ENCODE results near the gene USP47. TPM values are rescaled to one million over a fixed set of nuclear protein-coding genes. Genes with fewer than 3 reads are reported as not detected.

The USP47 gene
- total and polyA plus RNA-seq, 9 of the 15 experiments (the other 6 are each of a cell fraction or from before 2014, with no cell fraction given), result 13.1 to 63.6 (median 34.7) TPM

DNA sequence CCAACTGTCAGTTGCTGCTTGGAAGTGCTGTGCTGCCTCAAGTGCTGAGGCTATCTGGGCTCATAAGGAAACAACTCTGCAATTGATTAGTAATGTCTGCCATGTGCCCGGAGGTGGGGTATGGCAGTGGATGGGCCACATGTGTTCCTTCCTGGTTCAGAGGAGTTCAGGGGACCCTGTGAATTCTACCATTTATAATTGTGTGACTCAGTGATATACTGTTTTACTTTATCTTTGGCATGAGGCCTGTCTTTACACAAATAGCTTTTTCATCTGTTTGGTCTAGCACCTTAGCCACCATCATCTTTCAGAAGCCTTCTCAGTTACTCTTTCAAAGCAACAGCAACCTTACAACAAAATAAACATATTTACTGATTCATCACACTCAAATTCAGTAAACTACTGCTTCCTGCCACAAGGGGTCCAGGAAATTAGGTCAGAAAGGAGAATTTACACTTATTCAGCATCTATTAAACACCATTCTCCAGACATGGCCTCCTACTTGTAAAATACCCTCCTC, 145.8 kb downstream of the USP47 start:
- no peak overlapping the region for H3K27ac ChIP-seq (ENCODE audit: extremely low read depth, low read depth, low read length)
- TF ChIP-seq, protein P1, sequence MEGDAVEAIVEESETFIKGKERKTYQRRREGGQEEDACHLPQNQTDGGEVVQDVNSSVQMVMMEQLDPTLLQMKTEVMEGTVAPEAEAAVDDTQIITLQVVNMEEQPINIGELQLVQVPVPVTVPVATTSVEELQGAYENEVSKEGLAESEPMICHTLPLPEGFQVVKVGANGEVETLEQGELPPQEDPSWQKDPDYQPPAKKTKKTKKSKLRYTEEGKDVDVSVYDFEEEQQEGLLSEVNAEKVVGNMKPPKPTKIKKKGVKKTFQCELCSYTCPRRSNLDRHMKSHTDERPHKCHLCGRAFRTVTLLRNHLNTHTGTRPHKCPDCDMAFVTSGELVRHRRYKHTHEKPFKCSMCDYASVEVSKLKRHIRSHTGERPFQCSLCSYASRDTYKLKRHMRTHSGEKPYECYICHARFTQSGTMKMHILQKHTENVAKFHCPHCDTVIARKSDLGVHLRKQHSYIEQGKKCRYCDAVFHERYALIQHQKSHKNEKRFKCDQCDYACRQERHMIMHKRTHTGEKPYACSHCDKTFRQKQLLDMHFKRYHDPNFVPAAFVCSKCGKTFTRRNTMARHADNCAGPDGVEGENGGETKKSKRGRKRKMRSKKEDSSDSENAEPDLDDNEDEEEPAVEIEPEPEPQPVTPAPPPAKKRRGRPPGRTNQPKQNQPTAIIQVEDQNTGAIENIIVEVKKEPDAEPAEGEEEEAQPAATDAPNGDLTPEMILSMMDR (IDR thresholded peaks at IDR 0.05 in 2 of 3, conservative IDR thresholded peaks at IDR 0.05 in 1 of 3; ENCODE audit: insufficient read depth in 2 of 3, low read depth in 1 of 3, low read length in 3 of 3), result peak; percentile 16 to 48 (median 35); a peak in 4 of 6 replicates
- TF ChIP-seq ZNF316 (IDR thresholded peaks at IDR 0.05), result peak; percentile 21; the same call in 1 of the 2 replicates
- TF ChIP-seq, protein P2, sequence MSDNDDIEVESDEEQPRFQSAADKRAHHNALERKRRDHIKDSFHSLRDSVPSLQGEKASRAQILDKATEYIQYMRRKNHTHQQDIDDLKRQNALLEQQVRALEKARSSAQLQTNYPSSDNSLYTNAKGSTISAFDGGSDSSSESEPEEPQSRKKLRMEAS (CRISPR knock-in tag; IDR thresholded peaks at IDR 0.05), result peak; percentile 52
- TF ChIP-seq ZNF23 (CRISPR knock-in tag; IDR thresholded peaks at IDR 0.05), result 0 out of 2 replicates have a peak, but pooled peaks have one; percentile 66
- TF ChIP-seq, protein P3, sequence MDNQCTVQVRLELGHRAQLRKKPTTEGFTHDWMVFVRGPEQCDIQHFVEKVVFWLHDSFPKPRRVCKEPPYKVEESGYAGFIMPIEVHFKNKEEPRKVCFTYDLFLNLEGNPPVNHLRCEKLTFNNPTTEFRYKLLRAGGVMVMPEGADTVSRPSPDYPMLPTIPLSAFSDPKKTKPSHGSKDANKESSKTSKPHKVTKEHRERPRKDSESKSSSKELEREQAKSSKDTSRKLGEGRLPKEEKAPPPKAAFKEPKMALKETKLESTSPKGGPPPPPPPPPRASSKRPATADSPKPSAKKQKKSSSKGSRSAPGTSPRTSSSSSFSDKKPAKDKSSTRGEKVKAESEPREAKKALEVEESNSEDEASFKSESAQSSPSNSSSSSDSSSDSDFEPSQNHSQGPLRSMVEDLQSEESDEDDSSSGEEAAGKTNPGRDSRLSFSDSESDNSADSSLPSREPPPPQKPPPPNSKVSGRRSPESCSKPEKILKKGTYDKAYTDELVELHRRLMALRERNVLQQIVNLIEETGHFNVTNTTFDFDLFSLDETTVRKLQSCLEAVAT (IDR thresholded peaks at IDR 0.05), result peak in 1 of 2 experiments; percentile 98; a peak in 2 of 4 replicates
- TF ChIP-seq ZBTB17 (CRISPR knock-in tag; IDR thresholded peaks at IDR 0.05), result peak; percentile 98
- no peak for TF ChIP-seq MBD2 (IDR thresholded peaks at IDR 0.05; ENCODE audit: borderline replicate concordance, low read depth)
- no peak for TF ChIP-seq ZNF76 (CRISPR knock-in tag; IDR thresholded peaks at IDR 0.05; ENCODE audit: borderline replicate concordance)
- TF ChIP-seq SETDB1 (IDR thresholded peaks at IDR 0.05; ENCODE audit: low read length), result no peak
- TF ChIP-seq, protein P4, sequence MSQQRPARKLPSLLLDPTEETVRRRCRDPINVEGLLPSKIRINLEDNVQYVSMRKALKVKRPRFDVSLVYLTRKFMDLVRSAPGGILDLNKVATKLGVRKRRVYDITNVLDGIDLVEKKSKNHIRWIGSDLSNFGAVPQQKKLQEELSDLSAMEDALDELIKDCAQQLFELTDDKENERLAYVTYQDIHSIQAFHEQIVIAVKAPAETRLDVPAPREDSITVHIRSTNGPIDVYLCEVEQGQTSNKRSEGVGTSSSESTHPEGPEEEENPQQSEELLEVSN (IDR thresholded peaks at IDR 0.05; ENCODE audit: borderline replicate concordance in 1 of 2, extremely low read depth in 1 of 2, insufficient read depth in 1 of 2, insufficient read length in 1 of 2, low read depth in 1 of 2, low read length in 1 of 2, poor library complexity in 1 of 2, severe bottlenecking in 1 of 2), result peak in 1 of 2 experiments; percentile 70
- TF ChIP-seq BCOR (IDR thresholded peaks at IDR 0.05), result 0 out of 2 replicates have a peak, but pooled peaks have one; percentile 9
- TF ChIP-seq ARID2 (IDR thresholded peaks at IDR 0.05), result no peak
- TF ChIP-seq, protein P5, sequence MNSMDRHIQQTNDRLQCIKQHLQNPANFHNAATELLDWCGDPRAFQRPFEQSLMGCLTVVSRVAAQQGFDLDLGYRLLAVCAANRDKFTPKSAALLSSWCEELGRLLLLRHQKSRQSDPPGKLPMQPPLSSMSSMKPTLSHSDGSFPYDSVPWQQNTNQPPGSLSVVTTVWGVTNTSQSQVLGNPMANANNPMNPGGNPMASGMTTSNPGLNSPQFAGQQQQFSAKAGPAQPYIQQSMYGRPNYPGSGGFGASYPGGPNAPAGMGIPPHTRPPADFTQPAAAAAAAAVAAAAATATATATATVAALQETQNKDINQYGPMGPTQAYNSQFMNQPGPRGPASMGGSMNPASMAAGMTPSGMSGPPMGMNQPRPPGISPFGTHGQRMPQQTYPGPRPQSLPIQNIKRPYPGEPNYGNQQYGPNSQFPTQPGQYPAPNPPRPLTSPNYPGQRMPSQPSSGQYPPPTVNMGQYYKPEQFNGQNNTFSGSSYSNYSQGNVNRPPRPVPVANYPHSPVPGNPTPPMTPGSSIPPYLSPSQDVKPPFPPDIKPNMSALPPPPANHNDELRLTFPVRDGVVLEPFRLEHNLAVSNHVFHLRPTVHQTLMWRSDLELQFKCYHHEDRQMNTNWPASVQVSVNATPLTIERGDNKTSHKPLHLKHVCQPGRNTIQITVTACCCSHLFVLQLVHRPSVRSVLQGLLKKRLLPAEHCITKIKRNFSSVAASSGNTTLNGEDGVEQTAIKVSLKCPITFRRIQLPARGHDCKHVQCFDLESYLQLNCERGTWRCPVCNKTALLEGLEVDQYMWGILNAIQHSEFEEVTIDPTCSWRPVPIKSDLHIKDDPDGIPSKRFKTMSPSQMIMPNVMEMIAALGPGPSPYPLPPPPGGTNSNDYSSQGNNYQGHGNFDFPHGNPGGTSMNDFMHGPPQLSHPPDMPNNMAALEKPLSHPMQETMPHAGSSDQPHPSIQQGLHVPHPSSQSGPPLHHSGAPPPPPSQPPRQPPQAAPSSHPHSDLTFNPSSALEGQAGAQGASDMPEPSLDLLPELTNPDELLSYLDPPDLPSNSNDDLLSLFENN (IDR thresholded peaks at IDR 0.05; ENCODE audit: low read depth in 2 of 2, low read length in 2 of 2), result peak in 1 of 2 experiments; percentile 79; a peak in 2 of 4 replicates

More for the DNA sequence above, 145.8 kb downstream of the USP47 start:
- FAIRE-seq, result no peak
- H3K9me1 ChIP-seq (ENCODE audit: control insufficient read depth, insufficient read depth, low read length), result no peaks in the 10 kb centered on the region
- ChIA-PET CTCF (ENCODE audit: low intra/inter-chr PET ratio) (no interaction called here), POLR2A (no interaction called here)
- no peaks in the 10 kb centered on the region for H3K79me2 ChIP-seq (ENCODE audit: control insufficient read depth, insufficient read depth, low read length)
- no peak overlapping the region; the same call in 1 of the 2 replicates for H3K4me2 ChIP-seq (ENCODE audit: insufficient read depth, low read length)
- WGBS (ENCODE audit: insufficient coverage, low coverage, missing lambda C conversion rate), result 0% methylated on average over 1 of the region's 1 CpG
- intact Hi-C loops (cut with micrococcal nuclease), result no loop called here
- H3K36me3 ChIP-seq (ENCODE audit: control insufficient read depth, insufficient read depth, low read length), result no peaks in the 10 kb centered on the region
- no peaks in the 10 kb centered on the region; a peak in 1 of 5 replicates for H3K4me1 ChIP-seq (replicated peaks in 1 of 2; ENCODE audit: control insufficient read depth in 2 of 2, insufficient read depth in 2 of 2, low read length in 2 of 2)
- peaks cover 0 to 31% of the 10 kb centered on the region in 2 experiments; a peak in 3 of 5 replicates for H3K27me3 ChIP-seq (ENCODE audit: control insufficient read depth in 2 of 2, insufficient read depth in 2 of 2, low read length in 2 of 2)
- H3K9ac ChIP-seq (ENCODE audit: insufficient read depth in 1 of 2, low read depth in 2 of 2, low read length in 2 of 2), result no peak overlapping the region
- BruUV-seq (replicated peaks), result no TSS peak
- ATAC-seq, result peak; percentile 43
- no peaks in the 10 kb centered on the region; the same call in 1 of the 2 replicates for H3K9me3 ChIP-seq (replicated peaks; ENCODE audit: control insufficient read depth, insufficient read depth, low read depth, low read length)
- in situ Hi-C loops (cut with MboI), result no loop called here
- H4K20me1 ChIP-seq (replicated peaks; ENCODE audit: control insufficient read depth, insufficient read depth, low read length), result no peaks in the 10 kb centered on the region
- peak overlapping the region; percentile 79 for H2AFZ ChIP-seq (ENCODE audit: low read depth, low read length)
- DNase-seq (ENCODE audit: extremely low read depth in 1 of 4, low spot score in 3 of 4), result peak in 3 of 4 experiments; percentile 24 to 36 (median 30)
- no peak overlapping the region for H3K4me3 ChIP-seq
